HG02885 (cell line): ENCODE measurements around the gene SLC9C1.

Experiments
- ATAC-seq: cut with Tn5 transposase; IDR thresholded peaks from one replicate; pipeline ENCODE4 v1.9.1; 2021; ENCODE audit warnings: mild to moderate bottlenecking; ENCODE audit not compliant: unreplicated experiment, poor library complexity

Gene SLC9C1

DNA sequence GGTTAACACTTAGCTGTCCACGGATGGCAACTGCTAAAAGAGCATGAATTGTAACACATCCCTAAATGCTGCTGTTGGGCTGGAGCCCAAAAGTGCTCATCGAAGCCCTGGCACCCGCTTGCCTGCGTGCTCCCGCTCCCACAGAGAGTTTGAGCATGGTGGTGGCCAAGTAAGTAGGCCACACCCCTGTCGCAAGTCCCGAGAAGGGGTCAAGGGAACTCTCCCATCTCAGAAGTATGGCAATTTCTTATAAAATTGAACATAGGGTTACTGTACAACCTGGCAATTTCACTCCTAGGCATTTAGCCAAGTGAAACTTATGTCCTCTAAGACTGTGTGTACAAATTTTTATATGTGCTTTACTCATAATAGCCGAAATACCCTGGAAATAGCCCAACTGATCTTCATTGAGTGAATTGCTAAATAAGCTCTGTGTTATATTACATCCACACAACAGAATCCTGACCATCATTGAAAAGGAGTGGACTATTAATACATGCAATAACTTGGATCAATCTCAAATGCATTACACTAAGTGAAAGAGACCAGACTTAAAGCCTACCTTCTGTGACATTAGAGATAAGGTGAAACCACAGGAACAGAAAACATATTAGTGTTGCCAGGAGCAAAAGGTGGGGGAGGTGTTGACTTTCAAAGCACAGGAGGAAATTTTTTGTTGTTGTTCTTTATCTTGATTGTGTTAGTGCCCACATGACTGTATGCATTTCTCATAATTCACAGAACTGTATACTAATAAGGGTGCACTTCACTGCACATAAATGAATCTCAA lies 159.5 kb downstream of the SLC9C1 start:
- ATAC-seq: no peak

DNA sequence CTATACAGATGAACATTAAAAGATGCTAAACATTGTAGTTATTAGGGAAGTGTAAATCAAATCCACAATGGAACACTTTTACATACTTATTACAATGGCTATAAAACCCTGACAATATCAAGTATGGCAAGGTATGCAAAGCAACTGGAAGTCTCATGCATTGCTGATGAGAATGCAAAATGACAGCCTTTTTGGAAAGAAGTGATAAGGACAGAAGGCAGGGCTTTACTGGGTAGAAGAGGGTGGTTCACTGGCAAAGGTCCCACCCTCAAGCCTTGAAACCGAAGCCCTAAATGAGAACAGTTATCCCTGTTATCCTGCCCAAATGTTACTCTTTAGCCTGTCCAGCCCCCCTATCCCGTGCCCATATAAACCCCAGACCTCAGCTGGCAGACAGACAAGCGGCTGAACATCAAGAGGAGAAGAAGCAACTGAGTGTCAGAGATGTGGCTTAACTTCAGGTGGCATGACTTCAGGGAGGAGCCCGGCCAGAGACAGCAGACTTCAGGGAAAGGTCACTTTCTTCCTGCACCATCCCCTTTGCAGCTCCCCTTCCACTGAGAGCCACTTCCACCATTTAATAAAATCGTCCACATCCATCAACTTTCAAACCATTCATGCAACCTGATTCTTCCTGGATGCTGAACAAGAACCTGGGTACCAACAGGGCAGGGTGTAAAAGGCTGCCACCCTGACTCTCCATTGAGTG lies 160.2 kb downstream of the SLC9C1 start:
- ATAC-seq: no peak

DNA sequence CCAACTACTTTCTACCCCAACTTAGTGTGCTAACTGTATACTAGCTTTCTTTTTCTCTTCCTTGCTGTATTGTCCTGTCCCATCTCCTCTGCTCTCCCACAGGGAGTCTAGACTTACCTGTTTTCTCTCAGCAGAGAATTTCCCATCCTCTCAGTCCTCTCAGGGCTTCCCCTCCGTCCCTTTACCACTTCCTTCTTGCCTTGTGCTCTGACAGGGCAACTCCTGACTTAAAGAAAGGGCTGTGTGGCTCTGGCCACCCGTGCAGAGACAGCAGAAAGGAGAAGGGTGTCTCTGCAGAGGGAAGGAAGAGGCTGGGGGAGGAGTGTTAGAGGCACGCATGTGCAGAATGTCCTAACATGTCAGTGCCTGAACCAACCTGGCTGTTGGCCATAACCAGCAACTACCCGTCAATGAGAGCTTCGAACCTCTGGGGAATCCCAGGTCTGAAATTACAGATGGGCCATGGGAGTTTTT lies 161.0 kb downstream of the SLC9C1 start, which contains the start of gene GCSAM:
TSS of gene GCSAM (minus strand) at position 274 of the 474 bp plus-strand sequence. CDS start at position 146, 128 bp downstream.
- peak; percentile 75 for ATAC-seq

DNA sequence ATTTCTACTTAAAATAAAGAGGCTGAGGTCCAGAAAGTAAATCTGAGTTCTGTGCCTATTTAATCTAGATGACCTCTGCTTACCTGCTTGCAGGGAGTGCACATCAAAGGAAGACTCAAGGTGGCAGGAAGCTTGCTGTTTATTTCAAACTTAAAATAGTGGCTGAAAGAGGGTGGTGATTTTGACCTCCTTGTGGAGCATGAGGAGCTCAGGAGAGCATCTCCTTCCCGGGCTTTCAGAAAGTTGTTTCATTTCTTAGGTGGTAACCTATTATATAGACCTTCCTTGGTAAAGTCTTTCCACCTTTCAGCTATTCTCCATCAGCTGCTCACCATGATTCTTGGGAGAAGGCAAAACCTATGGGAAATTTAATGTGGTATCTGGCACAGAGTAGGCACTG lies 161.5 kb downstream of the SLC9C1 start:
- no peak for ATAC-seq

DNA sequence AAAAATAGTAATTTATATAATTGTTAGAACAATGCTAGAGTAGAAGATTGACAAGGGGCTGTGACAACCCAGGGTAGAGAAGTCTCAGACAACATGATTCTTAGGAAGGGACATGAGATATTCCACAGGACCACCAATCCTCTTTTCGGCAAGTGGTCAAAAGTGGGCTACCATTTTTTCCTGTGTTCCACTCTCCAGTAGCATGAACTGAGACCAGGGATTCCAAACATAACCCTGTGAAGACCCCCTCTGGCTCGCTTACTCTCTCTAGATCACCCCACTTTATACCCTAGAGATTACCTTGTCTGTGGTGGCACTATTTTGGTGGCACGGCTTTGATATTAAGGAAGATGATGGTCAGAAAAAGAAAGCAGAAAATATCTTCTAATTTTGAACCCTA lies 161.9 kb downstream of the SLC9C1 start:
- no peak for ATAC-seq

DNA sequence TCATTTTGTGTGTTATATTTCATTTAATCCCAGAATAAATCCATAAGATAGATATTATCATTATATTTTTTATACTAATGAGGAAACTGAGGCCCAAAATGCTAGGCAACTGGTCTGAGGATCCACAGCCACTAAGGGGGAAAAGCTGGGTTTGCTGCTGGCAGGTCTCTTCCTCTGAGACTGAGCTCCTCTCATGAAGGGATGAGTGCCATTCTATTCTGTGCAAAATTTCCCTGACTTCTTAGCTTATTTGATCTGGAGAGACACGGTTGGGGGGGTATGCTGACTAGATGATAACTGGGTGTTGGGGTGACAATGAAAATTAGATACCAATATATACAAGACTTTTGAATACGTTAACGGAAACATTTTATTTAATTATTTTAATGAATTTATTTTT lies 162.9 kb downstream of the SLC9C1 start:
- no peak for ATAC-seq

DNA sequence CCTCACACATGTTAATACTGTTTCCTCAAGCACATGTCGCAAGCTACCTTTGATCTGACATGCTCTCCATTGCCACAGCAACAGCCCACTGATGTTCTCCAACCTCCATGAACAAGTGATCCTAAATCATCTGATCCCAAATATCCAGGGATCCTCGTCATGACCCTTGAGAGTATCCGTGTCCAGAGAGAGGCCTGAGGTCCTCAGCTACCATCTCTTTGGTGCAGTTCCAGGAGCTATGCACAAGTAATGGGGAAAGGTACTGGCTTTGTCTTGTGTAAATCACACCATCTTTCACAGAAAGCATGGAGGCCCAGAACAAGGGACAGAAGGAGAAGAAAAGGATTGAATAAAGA lies 163.4 kb downstream of the SLC9C1 start:
- ATAC-seq: no peak

DNA sequence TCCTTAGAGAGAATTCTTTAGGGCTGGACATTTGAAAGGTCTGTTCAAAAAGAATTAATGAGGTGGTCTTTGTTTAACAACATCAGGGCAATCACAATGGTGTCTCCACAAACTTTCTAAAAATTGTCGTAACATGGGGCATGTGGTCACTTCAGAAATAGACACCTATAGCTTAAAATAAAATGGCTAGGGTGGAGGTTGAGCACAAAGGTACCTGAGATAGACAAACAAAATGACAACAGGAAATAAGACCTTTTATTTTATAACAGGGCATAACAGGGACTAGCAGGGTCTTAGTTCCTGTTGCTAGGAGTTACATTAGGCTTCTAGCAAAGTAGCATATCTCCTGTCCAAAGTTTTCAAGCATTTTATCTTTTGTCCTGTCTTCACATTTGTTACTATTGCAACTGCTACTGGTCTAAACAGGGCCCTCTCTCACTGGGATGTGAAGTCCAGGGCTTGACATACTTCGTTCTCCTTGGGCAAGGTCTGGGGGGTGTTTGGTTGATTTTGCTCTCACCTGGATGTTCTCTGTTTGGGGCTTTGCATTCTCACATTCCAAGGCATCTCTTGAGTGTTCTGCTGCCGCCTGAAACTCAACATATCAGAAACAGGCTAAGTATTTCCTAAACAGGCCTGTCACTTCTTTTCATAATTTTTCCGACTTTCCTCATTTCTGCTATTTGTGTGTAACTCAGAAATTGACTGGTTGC lies 163.9 kb downstream of the SLC9C1 start:
- ATAC-seq: no peak

DNA sequence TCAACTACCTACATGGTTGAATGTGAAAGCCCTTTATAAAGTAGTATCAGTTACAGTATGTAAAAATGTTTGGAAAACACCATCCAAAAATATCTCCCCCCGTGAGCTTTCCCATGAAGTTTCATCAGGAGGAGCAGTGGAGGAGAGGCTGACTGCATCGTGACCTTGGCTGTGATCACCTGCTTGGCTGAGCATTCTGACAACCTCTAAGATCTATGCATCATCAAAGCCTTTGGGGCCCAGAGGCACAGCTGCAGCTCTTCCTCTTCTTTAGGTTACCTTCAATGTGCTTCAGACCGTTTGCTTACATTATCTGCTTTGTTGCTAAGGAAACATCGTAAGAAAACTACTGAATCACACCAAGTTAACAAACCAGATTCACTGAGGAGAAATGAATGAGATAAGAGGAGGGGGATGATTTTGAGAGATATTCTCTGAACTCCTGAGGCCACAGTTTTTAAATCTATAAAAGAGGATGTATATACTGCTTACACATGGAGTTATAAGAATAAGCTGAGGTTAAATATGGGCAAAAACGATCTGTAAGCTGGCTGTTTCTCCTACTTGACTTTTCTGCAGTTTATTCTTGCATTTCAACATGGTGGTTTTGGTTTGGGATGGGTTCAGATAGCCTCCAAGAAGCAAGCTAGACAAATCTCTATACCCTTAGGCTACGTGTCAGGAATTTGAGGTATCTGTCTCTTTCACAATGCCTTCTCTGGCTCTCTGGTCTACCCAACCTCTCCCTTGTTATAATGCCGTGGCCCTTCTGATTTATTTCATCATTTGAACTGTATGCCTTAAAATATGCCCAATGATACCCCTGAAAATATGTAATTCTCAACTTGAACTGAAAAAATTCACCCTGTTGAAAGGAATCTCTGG lies 164.9 kb downstream of the SLC9C1 start:
- ATAC-seq: peak; percentile 51

DNA sequence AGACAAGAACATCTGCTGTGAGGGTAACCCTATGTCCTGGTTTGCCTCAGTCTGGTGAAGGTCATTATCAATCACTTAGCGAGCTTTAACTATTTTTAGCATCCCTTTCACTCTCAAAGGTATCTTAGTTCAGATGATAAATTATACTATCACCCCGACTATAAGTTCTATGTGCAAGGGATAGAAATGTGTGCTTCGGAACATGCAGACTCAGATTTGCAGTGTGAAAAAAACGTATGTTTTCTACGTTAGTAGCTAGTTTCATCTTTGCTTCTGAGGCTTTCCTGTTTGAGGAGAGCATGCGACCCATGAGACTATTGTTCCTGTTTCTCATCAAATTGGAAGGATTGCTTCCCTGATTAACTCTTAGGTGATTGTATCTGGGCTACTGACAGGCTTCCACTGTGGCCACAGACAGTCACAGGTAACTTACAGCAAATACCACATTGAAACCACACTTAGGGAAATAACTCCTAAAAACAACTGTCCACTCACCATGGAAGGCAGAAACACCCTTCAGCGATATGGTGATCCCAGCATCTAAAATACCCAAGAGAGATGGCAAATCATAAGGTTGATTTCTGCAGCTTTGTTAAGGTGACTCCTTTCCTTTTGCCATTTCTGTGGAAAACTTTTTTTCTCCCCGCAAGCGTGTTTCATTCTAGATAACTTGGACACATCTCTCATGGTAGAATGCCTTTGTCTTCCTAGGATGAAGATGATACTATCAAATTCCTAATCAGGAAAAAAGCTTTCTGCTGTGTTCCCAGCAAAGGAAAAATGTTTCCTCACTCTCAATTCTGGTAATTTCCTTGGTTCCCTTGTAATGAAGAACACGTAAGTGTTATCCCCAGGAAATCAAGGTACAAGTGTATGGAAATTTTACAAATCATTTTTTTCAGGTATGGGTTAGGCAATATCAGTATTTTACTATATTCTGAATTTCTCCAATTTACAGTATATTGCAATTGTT lies 166.2 kb downstream of the SLC9C1 start:
- peak; percentile 18 for ATAC-seq

DNA sequence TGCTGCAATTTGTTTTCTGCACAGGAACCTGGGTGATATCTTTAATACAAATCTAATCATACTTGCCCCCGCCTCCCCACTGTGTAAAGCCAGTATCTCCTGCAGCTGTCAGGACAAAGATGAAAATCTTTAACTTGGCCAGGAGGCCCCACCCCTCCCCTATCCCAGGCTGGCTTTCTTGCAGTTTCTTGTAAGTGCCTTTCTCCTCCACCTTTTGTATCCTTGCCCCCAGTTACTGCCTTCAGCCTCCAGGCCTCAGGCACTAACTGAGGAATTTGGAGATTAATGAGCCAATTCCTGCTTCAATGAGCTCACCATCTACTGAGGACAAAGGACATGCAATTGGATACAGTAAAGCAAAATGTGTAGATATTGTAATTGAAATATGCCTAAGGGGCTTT lies 167.5 kb downstream of the SLC9C1 start:
- no peak for ATAC-seq

DNA sequence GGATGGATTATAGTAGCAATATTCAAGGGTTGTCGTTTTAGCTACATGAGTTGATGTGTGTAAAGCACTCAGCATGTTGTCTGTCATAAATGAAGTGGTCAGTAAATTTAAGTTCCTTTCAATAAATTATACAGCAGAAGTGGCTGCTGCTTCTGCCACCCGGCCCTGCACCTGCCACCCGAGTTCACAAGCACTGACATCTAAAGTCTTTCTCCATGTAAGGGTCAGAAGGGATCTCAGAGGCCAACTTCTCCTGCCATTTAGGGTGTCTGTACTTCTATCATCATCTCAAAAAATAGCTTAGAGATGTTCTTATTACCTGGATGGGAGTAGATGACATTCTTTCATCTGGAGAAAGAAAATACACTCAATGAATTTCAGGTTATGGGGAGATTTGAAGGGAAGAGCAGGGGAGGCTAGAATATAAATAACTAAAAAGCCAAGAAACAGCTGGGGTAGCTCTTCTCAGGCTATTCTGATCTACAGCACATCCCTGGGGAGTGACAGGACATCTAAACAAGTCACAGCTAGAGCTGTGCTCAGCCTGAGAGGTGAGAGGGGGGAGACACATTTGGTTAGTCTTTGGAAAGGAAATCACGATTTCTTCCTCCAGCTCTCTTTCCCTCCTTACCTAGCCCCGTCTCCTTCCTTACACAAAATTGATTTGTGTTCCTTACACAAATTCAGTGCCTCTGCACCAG lies 169.0 kb downstream of the SLC9C1 start:
- ATAC-seq: no peak

DNA sequence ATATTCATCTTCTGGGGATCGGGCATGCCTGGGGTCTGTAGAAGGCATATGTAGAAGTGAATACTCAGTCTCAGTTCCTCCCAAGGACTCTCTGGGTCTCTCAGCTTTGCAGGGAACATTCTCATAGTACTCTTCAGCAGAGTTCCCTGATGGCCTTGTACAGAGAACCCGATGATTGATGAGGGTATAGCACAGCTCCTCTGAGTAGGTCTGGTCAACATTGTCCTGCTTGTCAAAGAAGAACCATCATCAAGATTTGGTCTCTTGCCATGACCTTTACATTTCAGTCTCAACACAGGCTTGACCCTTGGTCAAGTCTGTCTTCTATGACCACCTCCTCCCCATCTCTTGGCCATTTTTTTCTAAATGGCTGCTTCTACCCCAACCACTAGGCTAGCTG lies 170.5 kb downstream of the SLC9C1 start:
- no peak for ATAC-seq

DNA sequence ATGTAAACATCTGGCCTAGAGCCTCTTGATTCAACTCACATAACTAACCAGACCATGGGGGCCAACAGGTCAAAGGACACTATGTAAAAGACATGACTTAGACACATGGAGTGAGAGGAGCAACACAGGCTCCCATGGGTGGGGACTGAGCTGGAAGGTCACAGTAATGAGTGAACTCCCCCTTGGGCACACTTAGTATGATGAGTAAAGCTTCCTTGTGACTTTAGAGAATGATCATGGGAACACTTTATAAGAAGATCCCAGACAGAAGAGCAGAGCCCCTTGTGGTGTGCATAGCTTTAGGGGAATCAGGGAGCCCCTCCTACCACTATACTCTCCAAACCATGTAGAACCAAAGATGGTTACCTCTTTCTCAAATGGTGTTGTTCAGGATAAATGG lies 171.1 kb downstream of the SLC9C1 start:
- ATAC-seq: no peak

DNA sequence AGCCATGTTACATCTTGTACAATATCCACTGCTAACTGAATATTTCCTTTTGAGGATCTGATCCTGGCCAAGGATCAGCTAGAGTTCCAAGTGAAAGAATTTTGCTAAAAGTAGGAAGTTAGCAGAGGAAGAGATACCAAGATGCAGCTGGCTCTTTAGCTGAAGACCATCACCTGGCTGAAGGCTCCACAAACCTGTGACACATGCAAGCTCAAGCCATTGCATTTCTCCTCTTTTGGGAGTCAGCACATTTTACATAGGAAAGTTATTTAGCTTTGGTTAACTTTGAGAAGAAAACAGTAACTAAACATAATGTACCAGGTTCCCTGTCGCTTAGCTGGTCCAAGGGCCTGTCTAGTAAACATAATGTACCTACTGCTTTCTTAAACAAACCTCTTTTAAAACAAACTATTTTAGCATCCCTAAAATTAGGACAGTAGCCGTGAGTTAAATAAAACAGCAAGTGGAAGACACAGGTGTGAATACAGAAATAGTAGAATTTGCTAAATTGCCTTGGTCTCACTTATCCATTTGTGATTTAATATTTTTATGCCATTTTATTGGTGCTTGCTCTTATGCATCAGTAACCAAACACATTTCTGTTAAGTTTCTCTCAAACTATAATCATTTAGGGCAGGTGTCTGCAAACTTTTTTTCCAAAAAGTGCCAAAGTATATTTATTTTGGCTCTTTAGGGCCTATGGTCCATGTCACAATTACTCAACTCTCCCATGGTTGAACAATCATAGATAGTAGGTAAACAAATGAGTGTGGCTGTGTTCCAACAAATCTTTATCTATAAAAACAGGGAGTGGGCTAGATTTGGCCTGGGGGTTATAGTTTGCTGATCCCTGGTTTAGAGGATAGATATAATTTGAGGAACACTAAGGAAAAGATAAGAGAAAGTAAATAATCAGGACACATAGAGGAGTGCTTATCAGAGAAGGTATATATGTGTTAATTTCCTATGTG lies 172.2 kb downstream of the SLC9C1 start:
- ATAC-seq: no peak

DNA sequence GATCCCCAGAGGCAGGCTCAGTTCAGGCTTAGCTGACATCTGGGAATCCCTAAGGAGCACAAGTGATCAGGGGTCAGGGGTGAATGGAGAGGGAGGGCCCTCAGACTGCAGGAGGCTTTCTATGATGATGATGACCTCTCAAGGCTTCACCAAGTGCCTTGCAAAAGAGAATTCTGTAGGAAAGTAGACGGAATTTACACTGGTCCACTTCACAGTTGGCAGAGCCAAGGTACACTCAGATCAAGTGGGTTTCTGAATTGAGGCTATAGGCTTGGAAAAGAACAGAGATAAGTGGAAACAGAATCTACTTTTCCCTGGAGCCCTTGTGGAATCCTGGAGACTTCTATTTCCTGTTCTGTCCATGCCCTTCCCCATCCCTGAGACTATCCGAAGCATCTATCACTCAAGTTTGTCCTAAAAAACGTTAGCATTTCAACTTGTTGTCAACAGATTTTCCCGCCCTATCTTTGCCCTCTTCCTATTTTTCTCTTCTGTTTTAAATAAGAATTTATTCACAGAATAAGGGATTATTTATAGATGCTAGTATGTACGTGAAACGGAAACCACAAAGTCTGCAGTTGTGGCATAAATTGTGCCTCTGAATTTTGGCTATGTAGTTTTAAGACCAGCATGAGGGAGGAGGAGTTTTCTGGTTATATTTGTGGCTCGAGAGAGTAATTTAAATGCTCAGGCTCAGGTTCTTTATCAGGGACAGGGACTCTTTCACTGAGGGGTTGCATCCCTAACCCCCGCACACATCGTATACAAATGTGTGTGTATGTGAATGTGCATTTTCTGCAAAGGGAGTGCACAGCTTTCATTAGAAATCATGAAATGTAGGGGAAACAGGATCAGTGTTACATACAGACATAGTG lies 173.8 kb downstream of the SLC9C1 start:
- peak; percentile 30 for ATAC-seq
